Germinal center (tissue), 1 donor: ENCODE data around the gene ACVRL1.
A peak's percentile ranks its signal among the peaks of the same experiment; 100 is the strongest.

ENCODE experiments used
- DNase-seq: peaks from one replicate; pipeline ENCODE4 v3.0.0; 2012; ENCODE audit warnings: mixed read lengths, low spot score

Gene ACVRL1

DNA sequence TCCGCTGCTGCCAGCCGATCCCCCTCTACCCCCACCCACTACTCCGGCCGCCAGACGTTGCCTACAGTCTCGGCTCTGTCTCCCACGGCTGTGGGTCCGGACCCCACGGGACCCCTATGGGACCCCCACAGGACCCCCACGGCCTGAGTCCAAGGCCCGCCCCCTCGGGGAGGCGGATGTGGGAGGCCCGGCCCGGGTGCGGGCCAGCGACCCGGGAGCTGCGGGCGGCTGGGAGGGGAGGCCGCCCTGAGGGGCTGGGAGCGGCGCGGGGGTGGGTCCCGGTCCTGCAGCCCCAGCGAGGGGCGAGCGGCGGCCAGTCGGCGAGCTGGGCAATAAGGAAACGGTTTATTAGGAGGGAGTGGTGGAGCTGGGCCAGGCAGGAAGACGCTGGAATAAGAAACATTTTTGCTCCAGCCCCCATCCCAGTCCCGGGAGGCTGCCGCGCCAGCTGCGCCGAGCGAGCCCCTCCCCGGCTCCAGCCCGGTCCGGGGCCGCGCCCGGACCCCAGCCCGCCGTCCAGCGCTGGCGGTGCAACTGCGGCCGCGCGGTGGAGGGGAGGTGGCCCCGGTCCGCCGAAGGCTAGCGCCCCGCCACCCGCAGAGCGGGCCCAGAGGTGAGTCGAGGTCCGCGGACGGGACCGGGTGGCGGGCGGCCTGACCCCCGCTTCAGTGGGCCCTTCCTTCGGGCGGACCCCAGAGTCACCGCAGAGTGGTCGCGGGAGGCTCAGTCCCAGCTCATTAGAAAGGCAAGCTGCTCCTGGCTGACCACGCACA lies at the start of gene ACVRL1:
ACVRL1 (plus strand) TSS at position 422 of the 773 bp plus-strand sequence. CDS start 4,971 bp downstream, outside the sequence.
- DNase-seq: no peak

DNA sequence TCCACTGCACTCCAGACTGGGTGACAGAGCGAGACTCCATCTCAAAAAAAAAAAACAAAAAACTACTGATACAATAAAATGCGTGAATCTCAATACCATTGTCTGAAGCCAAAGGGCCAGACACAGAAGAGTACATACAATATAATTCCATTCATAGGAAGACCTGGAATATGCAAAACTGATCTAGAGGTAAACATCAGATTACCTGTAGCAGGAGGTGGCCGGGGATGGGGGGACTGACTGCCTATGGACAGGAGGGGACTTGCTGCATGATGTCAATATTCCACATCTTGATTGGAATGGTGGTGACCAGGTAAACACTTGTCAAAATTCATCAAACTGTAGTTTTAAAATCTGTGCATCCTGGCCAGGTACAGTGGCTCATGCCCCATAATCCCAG lies 46.3 kb upstream of the ACVRL1 start:
- DNase-seq: no peak

DNA sequence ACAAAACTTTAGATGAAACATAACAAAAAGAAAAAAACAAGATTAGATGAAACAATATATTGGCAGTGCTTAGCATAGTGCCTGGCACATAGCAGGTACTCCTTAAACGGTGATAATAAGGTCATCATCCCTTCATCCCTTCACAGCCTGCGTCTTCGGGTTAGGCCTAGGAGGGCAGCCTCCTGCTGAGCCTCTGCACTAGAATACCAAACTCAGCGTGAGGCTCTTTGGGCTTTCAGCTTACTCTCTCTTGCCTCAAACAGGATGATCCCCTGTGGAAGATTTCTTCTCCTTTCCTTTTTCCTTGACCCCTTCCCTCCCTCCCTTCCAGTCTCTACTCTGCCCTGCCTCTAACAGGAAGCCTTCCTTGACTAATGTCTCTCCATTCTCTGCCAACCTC lies 44.4 kb upstream of the ACVRL1 start:
- no peak for DNase-seq

DNA sequence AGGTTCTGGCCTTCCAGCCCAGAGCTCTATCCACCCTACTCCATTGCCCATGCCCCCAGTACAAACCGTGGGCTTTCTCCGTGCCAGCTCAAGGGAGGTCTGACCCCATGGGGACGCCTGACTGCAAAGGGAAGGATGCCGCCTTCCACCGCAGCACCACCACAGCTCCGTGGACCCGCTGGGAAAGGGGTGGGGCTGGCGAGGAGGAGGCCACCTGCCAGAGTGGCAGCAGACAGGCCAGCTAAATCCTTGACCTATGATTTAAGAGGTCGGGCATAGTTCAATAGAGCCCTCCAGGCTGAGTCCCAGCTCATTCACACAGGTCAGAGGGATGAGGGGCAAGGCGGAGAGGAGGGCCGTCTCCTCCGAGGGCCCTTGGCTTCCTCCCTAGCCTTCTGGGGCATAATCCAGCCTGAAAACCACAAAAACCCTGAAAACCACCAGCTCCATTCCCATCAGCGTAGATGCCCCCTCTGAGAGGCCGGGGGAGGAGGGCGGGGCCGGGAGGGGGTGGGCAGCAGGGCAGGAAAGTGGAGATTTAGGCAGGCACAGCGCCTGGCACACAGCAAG lies 43.9 kb upstream of the ACVRL1 start:
- no peak for DNase-seq

DNA sequence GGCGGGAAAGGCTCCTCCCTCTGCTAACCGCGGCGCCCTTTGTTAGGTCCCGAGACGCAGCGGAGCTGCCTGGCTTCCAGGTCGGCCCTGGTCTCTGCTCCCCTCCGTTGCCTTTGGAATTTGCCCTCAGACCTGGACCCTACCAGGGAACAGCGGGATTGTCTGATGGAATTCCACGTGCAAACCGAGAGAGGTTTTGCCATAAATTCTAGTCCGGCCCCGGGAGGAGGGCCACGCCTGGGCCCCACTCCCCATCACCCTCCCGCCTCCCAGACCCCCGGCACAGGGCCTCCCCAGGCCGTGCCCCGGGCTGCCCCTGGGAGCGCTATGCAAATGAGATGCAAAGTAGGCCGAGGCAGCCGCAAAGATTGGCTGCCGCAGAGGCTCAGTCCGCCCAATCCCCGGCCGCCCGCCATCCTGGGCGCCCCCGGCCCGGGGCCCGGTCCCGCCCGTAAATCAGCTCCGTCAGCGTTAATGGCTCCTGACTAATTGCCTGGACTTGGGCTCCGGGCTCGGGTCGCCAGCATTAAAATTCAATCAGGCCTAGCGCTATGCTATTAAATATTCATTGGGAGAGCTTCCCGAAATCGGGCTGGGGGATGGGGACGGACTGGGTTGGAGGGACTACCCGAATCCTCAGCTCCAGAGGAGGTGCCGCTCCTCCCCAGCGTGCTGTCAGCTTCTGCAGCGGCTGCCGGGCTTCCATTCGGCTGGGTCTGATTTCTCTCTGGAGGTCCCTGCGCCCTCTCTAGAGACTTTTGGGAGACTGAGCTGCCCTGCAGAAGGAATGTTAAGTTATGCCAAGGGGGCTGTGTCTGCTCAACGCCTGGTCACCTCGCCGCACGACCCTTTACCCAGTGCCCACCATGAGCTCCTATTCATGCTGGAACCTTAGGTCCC lies 43.1 kb upstream of the ACVRL1 start:
- no peak for DNase-seq

DNA sequence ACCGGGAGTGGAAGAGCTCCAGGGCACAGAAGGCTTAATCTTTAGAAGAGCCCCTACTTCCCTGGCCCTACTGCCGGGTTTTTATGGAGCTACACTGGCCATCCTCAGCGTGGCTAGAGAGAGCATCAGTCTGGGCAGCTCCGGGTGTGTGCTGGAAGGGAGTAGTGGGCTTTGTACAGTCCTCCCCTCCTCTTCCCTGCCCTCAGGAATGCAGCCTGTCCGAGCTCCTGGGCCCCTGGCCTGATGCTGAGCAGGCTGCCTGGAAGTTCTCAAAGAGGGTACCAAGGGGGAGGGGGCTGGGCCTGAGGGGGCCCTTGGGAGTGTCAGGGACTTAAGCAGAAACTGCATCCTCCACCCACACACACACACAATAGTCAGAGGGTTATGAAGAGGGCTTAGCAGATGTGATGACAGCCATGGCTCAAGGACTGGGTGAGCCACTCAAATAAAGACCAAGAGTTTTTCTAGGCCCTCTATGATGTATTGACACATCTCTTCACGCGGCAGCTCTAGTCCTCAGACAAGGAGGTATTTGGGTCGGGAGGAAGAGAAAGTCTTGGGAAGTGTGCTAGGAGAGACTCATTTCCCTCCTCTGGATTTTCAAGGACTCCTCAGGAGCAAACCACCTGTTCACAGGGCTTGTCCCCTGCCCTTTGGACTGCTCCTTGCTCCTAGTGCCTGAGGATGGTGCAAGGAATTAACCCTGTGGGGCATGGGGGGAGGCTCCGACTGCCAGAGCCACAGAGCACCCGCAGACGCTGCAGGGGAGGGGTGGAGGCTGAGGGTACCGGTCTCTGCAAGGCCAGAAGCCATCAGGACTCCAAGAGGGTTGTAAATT lies 42.3 kb upstream of the ACVRL1 start:
- no peak for DNase-seq

DNA sequence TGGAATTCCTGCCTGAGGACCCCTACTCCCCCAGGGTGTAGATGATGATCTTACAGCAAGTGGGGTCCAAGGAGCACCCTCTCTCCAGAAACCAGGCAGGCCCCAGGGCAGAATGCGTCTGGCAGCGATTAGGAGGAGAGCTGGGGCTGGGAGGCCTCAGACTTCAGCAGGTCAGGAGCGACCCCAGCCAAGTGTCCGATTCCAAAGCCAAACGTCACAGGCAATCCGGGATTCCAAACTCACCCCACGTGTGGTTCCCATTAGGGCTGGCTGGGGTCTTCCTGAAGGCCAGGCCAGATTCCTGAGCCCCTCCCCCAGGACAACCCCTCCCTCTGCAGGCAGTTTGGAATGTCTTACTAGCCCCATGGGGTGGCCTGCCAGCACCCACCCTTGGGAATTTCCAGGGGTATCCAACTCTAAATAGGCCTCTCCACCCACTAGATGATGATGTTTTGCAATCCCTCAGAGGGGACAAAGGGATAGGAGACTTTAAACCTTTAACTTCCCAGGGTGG lies 41.5 kb upstream of the ACVRL1 start:
- DNase-seq: no peak

DNA sequence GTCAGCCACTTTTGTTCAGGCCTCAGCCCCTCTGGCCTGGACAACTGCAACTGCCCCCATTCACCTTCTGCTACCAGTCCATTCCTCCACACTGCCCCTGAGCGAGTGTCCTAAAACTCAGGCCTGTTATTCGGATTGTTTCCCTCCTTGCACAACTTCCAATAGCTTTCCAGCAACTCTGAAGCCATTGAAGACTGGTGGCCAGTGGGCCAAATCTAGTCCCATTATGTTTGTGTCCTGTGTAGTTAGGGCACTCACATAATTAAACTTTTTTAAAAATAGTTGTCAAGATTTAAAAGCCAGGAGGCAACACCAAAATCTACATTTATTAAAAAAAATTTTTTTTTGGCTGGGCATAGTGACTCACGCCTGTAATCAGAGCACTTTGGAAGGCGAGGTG lies 41.0 kb upstream of the ACVRL1 start:
- no peak for DNase-seq

DNA sequence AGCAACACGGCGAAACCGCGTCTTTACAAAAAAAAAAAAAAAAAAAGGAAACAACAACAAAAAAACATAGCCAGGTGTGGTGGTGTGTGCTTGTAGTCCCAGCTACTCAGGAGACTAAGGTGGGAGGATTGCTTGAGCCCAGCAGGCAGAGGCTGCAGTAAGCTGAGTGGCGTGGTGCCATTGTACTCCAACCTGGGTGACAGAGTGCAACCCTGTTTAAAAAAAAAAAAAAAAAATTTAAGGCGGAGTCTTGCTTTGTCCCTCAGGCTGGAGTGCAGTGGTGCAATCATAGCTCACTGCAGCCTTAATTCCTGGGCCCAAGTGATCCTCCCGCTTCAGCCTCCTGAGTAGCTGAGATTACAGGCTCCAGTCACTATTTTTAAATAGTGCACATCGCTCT lies 40.5 kb upstream of the ACVRL1 start:
- no peak for DNase-seq

DNA sequence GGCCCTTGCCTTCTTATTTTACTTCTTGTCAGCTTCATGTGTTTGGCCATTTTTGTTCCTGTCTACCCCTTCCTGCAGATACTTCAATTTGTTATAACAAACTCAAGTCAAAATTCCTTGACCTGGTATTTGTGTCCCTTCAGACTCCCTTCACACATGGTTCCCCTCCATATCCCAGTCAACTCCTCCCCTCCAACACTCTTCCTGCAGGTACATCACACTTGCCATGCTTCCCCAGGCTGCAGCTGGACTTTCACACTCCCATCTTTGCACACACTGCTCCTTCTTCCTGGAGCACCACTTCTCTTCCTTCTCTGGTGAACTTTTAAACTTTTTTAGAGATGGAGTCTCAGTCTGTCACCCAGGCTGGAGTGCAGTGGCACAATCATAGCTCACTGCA lies 39.9 kb upstream of the ACVRL1 start:
- no peak for DNase-seq

DNA sequence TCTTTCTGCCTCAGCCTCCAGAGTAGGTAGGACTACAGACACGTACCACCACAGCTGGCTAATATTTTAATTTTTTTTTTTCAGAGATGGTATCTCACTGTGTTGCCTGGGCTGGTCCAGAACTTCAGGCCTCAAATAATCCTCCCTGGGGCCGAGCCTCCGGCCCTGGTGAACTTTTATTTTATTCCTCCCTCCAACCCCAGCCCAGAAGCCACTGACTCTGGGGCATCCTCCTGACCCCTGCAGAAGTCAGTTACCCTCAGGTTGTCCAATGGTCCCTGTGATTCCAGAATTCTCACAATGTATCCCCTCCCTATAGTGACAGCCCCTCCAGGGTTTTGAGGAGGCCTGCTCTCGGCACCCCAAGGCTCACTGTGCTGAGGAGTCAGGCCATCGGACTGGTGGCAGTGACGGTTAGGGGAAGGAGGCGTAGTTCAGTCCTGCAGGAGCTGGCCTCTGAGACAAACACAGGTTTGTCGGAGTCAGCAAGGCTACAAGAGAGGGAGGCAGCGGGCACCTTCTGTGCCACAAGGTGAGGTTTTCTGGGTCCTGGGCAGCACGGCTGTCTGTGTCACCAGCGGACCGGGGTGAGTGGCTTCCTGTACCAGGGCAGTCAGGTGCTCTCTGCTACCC lies 39.4 kb upstream of the ACVRL1 start:
- no peak for DNase-seq

DNA sequence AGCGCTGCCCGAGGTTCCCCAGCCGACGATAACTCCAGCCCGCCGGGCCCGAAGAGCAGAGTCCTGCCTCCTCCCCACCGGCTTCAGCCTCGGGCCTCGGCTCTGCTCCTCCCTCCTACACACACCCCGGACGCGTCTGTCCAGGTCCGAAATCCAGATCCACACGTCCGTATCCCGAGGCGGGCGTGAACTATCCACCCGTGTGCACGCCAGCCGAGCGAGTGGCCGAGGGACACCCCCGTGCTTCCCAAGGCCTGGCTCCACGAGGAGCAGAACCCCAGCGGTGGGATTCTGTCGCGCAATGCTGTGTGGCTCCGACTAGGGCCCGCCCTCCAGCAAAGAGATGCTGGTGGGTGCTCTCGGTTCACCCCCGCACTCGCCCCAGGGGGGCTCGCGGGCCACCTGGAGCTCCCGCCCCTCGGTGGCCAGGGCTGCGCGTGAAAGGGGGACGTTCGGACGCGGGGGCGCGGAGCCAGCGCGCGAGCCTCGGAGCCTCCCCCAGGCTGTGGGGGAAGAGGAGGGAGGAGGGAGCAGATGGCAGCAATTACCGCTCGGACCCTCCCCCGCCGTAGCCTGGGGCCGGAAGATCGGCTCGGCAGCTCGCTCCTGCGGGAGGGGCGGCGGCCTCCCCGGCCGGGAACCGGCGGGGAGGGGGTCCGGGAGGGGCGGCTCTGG lies 38.3 kb upstream of the ACVRL1 start:
- DNase-seq: no peak

DNA sequence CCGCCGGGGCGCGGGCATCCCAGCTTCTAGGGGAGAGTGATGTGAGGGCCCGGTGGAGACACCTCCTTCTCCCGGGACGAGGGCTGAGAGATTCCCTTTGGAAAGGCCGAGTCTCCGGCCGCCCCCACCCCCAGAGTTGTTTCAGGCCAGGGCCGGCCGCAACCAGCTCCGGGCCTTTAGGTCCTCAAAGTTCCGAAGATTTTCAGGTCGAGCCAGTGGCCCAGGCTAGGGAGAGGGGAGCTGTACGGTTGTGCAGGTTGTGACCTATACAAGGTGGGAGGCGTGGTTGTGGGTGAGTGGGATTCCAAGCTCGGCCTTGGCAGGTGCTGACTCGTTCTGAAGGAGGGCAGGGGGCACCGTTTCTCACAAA lies 37.8 kb upstream of the ACVRL1 start:
- no peak for DNase-seq

DNA sequence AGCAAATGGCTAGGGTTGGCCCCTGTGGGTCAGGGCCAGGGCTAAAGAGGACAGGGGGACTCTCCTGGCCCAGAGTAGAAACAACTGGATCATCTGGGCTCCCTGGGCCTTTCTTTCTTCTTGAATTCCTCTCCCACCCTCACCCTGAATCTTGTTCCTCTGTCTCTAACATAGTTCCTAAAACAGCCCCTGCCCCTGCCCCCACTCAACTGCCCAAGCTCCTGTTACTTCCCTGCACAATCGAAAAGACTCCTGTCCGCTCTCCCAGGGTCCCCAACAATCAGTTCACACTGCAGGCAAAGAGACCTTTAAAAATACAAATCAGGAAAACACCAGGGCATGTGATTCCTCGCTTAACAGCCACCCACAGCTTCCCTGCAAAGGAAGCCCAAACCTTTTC lies 37.4 kb upstream of the ACVRL1 start:
- peak; percentile 0 for DNase-seq

DNA sequence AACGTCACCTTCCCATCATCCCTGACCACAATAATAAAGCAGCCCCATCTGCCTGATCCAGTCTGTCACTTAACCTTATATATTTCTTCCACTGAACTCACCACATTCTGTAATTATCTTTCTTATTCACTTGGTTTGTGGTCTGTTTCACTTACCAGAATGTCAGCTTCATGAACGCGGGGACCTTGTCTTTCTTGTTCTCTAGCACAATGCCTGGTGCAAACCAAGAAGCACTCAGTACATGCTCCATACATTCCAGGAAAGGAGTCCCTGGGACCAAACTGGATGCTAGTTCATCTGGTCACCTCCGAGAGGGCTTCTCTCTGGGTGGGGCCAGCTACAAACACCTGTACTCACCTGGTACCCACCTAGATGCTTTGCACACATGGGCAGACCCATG lies 36.8 kb upstream of the ACVRL1 start:
- no peak for DNase-seq

DNA sequence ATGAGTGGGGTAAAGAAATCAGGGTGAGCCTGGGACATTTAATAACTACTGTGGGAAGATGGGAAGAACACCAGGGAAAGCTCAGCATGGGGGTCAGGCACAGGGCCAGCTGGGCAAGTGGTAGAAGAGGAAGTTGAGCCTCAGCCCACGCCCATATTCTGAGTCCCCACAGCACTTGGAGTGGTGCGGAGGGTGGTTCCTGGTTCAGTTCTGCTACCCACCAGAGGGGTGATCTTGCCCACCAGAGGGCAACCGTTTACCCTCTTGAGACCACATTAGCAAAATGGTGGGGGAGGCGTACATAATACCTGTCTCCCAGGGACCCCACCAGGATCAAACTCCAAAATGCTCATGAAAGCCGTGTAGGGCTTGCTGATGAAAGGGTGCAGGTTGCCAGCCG lies 36.2 kb upstream of the ACVRL1 start:
- DNase-seq: no peak

DNA sequence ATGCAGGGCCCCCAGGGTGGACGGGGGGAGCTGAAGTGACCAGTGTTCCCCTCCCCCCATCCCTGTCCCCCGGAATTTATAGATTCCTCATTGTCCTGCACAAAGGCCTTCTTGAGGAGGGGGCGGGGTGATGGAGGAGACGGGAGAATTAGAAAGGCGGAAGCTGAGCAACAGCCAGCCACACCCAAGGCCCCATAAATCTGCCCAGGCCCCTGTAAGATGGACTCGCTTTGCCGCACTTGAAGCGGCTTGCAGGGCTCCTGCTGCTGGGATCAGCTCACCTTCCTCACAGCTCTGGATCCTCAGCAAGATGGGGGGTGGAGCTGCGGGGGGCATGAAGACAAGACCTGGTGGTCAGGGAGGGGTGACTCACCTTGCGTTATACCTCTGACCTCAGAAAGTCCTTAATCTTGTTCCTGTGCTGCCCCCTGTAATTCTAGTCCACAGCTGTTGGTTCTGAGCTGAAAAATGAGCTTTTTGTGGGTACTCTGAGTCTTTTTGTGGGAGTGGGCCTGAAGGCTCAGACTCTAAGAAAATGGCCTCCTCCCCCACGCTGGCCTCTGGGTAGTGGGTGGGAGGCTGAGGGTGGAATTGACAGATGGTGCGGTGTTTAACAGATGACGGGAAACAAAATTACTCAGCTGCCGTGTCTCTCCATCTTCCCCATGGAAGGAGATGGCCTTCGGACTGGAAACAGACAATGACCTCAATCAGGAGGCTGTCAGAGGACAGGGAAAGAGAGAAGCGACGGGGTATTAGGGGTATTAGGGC lies 35.2 kb upstream of the ACVRL1 start:
- DNase-seq: no peak

DNA sequence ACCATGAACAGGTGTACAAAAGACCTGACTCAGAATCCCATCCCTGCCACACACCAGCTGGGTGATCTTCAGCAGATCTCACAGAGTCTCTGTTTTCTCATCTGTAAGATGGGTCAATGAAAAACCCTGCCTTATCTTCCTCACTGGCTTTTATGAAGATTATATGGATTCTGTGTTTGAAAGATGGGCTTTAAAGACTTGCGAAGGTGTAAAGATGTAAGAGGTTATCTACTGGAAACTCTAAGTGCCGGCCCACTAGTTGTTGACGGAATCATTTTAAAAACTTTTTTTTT lies 34.7 kb upstream of the ACVRL1 start:
- no peak for DNase-seq

DNA sequence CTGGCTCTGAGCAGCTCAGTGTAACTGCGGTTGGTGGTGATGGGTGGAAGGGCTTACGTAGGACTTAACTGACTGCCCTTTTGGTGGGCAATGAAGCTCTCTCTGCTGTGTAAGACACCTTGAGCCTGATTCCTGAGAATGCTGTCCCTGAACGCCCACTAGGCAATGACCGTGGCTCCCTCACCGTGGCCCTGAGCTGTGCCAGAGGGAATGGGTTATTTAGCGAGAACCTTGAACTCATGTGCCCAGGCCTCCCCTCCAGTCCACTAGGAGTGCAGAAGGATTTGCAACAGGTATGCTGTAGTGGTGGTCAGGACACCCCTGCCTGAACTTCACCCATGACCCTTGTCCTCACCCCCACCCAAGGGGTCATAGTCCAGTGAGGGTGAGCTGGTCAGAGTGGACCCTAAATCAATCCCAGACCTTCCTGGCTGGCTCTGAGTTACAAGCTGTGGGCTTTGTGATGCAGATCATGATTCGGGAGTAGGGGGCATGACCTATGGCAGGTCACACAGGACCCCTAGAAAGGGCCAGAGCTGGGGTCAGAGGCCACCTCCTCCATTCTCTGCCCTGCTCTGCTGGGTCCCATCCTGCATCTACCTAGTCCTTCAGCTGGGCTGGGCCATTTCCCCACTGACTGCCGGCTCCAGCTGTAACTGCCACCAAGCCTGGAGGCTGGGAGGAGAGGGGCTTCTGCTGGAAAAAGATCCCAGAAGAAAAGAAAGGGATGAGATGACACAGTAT lies 33.9 kb upstream of the ACVRL1 start:
- DNase-seq: no peak

DNA sequence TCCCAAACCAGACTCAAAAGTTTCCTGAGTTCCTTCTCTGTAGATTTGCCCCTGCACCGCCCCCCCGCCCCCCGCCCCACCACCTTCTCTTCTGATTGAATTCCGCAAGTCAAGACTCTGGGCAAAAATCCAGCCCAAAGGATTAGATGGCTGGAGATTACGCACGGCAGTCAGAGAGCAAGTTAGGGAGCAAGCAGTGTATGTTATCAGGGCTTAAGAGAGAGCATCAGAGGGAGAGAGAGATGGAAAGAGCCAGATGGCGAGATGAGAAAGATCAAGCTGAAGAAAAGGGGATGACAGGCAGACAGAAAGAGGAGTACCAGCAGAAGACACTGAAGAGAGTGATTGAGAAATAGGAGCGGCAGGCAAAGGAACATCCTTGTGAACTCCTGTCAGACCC lies 33.3 kb upstream of the ACVRL1 start:
- DNase-seq: no peak
